ENCODE results near the gene PRKRIP1.

DNA sequence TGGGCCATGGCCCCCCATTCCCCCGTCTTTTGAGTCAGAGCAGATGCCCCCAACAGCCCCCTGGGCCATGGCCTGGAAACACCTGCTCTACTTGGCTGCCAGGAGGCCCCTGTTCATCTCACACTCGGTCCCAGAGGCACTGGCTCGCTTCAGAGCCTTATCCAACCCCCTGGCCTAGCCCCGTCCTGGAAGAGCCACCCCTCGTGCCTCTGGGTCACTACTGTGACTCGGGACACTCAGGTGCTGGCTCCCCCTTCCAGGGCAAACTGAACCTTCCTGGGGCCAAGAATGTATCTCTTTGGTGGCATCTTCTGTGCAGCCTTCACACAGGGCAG is 75.6 kb downstream of the PRKRIP1 start:
- no peak for TF ChIP-seq REST (tag by site-specific recombination; IDR thresholded peaks at IDR 0.05)
- TF ChIP-seq ZNF292 (tag by site-specific recombination; IDR thresholded peaks at IDR 0.05; ENCODE audit: borderline replicate concordance, low read depth), result no peak
- TF ChIP-seq, protein P1, sequence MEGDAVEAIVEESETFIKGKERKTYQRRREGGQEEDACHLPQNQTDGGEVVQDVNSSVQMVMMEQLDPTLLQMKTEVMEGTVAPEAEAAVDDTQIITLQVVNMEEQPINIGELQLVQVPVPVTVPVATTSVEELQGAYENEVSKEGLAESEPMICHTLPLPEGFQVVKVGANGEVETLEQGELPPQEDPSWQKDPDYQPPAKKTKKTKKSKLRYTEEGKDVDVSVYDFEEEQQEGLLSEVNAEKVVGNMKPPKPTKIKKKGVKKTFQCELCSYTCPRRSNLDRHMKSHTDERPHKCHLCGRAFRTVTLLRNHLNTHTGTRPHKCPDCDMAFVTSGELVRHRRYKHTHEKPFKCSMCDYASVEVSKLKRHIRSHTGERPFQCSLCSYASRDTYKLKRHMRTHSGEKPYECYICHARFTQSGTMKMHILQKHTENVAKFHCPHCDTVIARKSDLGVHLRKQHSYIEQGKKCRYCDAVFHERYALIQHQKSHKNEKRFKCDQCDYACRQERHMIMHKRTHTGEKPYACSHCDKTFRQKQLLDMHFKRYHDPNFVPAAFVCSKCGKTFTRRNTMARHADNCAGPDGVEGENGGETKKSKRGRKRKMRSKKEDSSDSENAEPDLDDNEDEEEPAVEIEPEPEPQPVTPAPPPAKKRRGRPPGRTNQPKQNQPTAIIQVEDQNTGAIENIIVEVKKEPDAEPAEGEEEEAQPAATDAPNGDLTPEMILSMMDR (tag by site-specific recombination; IDR thresholded peaks at IDR 0.05), result no peak
